IMR-90 (cell line): ENCODE results near the gene MAN1C1. TPM values are rescaled to one million over a fixed set of nuclear protein-coding genes. Genes with fewer than 3 reads are reported as not detected.

Source experiments
- ATAC-seq: fragments of 200-7000 bp; cut with Tn5 transposase; 2 replicates; pipeline ENCODE4 v1.9.1; 2020; ENCODE audit warnings: low read depth, mild to moderate bottlenecking, moderate library complexity
- BruUV-seq: library from RNA; stranded (reverse); fragments of 400-500 nt; replicated peaks from 2 replicates; lab custom pipeline; 2021; lab: Mats Ljungman, UMichigan
- CTCF ChIA-PET: fragments of 300-600 bp; formaldehyde crosslinking; extraction: SDS; loops from one replicate; lab custom pipeline; 2021; ENCODE audit warnings: antibody characterized with exemption; lab: Yijun Ruan, JAX
- POLR2A ChIA-PET: fragments of 300-600 bp; sonication (Branson Sonifier 250); formaldehyde crosslinking; loops from one replicate; lab custom pipeline; 2022; ENCODE audit warnings: antibody characterized with exemption; ENCODE audit not compliant: unreplicated experiment; lab: Charles Lee
- DNase-seq: peaks from one replicate; pipeline ENCODE4 v3.0.0; 2013
- H2AFZ ChIP-seq: replicated peaks from 2 replicates; pipeline ENCODE3; 2013; ENCODE audit warnings: low read length, mild to moderate bottlenecking; ENCODE audit not compliant: poor library complexity
- H2AK5ac ChIP-seq: 2 replicates; pipeline ENCODE4 v1.6.1; 2013; ENCODE audit warnings: low read depth, low read length, inconsistent platforms
- H2AK9ac ChIP-seq: replicated peaks from 2 replicates; pipeline ENCODE3; 2013; ENCODE audit warnings: mild to moderate bottlenecking, low read depth, low read length, moderate library complexity; ENCODE audit not compliant: poor library complexity
- H2BK120ac ChIP-seq: 2 replicates; pipeline ENCODE4 v1.6.1; 2013; ENCODE audit warnings: low read depth, low read length, inconsistent platforms
- H2BK15ac ChIP-seq: 3 replicates; pipeline ENCODE4 v1.6.1; 2013; ENCODE audit warnings: low read depth, low read length, inconsistent platforms
- H2BK20ac ChIP-seq: 2 replicates; pipeline ENCODE4 v1.6.1; 2013; ENCODE audit warnings: low read depth, mild to moderate bottlenecking, inconsistent platforms, low read length, moderate library complexity
- H2BK5ac ChIP-seq: 2 replicates; pipeline ENCODE4 v1.6.1; 2013; ENCODE audit warnings: mild to moderate bottlenecking, low read depth, low read length, inconsistent platforms; ENCODE audit not compliant: poor library complexity, severe bottlenecking
- H3K14ac ChIP-seq: replicated peaks from 2 replicates; pipeline ENCODE4 v1.6.1; 2013; ENCODE audit warnings: low read depth, low read length, inconsistent platforms
- H3K18ac ChIP-seq: 2 replicates; pipeline ENCODE4 v1.6.1; 2013; ENCODE audit warnings: low read depth, low read length, control low read depth
- H3K23ac ChIP-seq: 2 replicates; pipeline ENCODE4 v1.6.1; 2013; ENCODE audit warnings: low read depth, low read length, inconsistent platforms
- H3K27ac ChIP-seq: 2 replicates; pipeline ENCODE4 v1.5.1; 2013; ENCODE audit warnings: mild to moderate bottlenecking, control low read depth, low read length; ENCODE audit not compliant: insufficient read depth
- H3K27me3 ChIP-seq: 2 replicates; pipeline ENCODE4 v1.6.1; 2013; ENCODE audit warnings: low read length; ENCODE audit not compliant: control insufficient read depth, insufficient read depth
- H3K36me3 ChIP-seq: 2 replicates; pipeline ENCODE4 v1.6.1; 2013; ENCODE audit warnings: low read length, mixed read lengths; ENCODE audit not compliant: control insufficient read depth, insufficient read depth
- H3K4ac ChIP-seq: 2 replicates; pipeline ENCODE4 v1.6.1; 2013; ENCODE audit warnings: low read depth, low read length, inconsistent platforms
- H3K4me1 ChIP-seq: 2 replicates; pipeline ENCODE4 v1.6.1; 2013; ENCODE audit warnings: low read length, mixed read lengths; ENCODE audit not compliant: control insufficient read depth, insufficient read depth
- H3K4me2 ChIP-seq: 2 replicates; pipeline ENCODE4 v1.6.1; 2013; ENCODE audit warnings: low read depth, mild to moderate bottlenecking, control low read depth, low read length, moderate library complexity
- H3K4me3 ChIP-seq: 2 replicates; pipeline ENCODE4 v1.5.1; 2013; ENCODE audit warnings: low read depth, mild to moderate bottlenecking, control low read depth, low read length, moderate library complexity; ENCODE audit not compliant: insufficient read depth
- H3K56ac ChIP-seq: 2 replicates; pipeline ENCODE4 v1.6.1; 2013; ENCODE audit warnings: low read length, inconsistent platforms; ENCODE audit not compliant: insufficient read depth; ENCODE audit errors: extremely low read depth
- H3K79me1 ChIP-seq, 2 experiments: 2 replicates each; pipeline ENCODE4 v1.6.1; 2013; ENCODE audit warnings: low read length in 2 of 2, inconsistent platforms in 1 of 2, low read depth in 1 of 2
- H3K9ac ChIP-seq: 2 replicates; pipeline ENCODE4 v1.6.1; 2013; ENCODE audit warnings: low read depth, low read length, control low read depth
- H3K9me1 ChIP-seq: 2 replicates; pipeline ENCODE4 v1.6.1; 2013; ENCODE audit warnings: low read length, inconsistent platforms; ENCODE audit not compliant: insufficient read depth
- H3K9me3 ChIP-seq: 2 replicates; pipeline ENCODE4 v1.6.1; 2013; ENCODE audit warnings: low read length; ENCODE audit not compliant: control insufficient read depth, insufficient read depth
- H4K20me1 ChIP-seq: 2 replicates; pipeline ENCODE4 v1.6.1; 2013; ENCODE audit warnings: low read length, inconsistent platforms; ENCODE audit not compliant: insufficient read depth
- H4K5ac ChIP-seq: 2 replicates; pipeline ENCODE4 v1.6.1; 2013; ENCODE audit warnings: mild to moderate bottlenecking, low read depth, low read length, control low read depth
- H4K8ac ChIP-seq, 2 experiments: 2 replicates each; pipeline ENCODE4 v1.6.1; 2013; ENCODE audit warnings: low read depth in 2 of 2, low read length in 2 of 2, control low read depth in 1 of 2, inconsistent platforms in 1 of 2
- H4K91ac ChIP-seq: 2 replicates; pipeline ENCODE4 v1.6.1; 2013; ENCODE audit warnings: low read depth, low read length, inconsistent platforms; ENCODE audit not compliant: insufficient read depth
- FOS ChIP-seq: fragments of 150-350 bp; IDR thresholded peaks from 2 replicates; pipeline ENCODE4 v1.6.1; 2016; ENCODE audit warnings: low read depth, low read length
- MAFK ChIP-seq: IDR thresholded peaks from 2 replicates; pipeline ENCODE4 v1.6.1; 2012; ENCODE audit warnings: low read depth, low read length, improper control_type of control experiment
- MAZ ChIP-seq: IDR thresholded peaks from 2 replicates; pipeline ENCODE4 v1.6.1; 2012; ENCODE audit warnings: low read depth, mild to moderate bottlenecking, low read length, improper control_type of control experiment, moderate library complexity, borderline replicate concordance
- NFE2L2 ChIP-seq: fragments of 150-350 bp; IDR thresholded peaks from 2 replicates; pipeline ENCODE4 v1.6.1; 2016; ENCODE audit warnings: low read depth, mild to moderate bottlenecking, low read length
- RAD21 ChIP-seq: IDR thresholded peaks from 2 replicates; pipeline ENCODE4 v1.6.1; 2012; ENCODE audit warnings: low read length, improper control_type of control experiment
- WGBS, 2 experiments: methylation state at CpG; one replicate each; pipeline versions ENCODE4 v1.1.5 to v1.1.7; 2013; ENCODE audit warnings: missing lambda C conversion rate in 2 of 2; ENCODE audit not compliant: insufficient read length in 1 of 2; ENCODE audit errors: extremely low coverage in 2 of 2; 5-methylcytosine and 5-hydroxymethylcytosine counted together
- dilution Hi-C: fragments of 300-500 bp; cut with HindIII; formaldehyde crosslinking; loops from one replicate; pipeline ENCODE4 v1.14.3; 2018; ENCODE audit warnings: low sequenced_read_pairs; ENCODE audit not compliant: unreplicated experiment
- in situ Hi-C: fragments of 300-500 bp; cut with MboI; formaldehyde crosslinking; loops from 3 replicates; pipeline ENCODE4 v1.14.3; 2019; ENCODE audit warnings: low sequenced_read_pairs, inconsistent platforms, mixed read lengths
- intact Hi-C: fragments of 100-400 bp; cut with micrococcal nuclease; formaldehyde crosslinking; loops from 2 replicates; pipeline ENCODE4 v1.10.0; 2022
- polyA plus RNA-seq, 3 experiments: library from polyadenylated mRNA; depleted of rRNA; stranded (reverse); fragments of >200 nt; gene quantifications; 2 replicates each; pipeline ENCODE4 v1.2.3, GENCODE V29; 2012; ENCODE audit warnings: low replicate concordance in 1 of 3
- total RNA-seq: library from RNA; depleted of rRNA; stranded (reverse); fragments of >200 nt; gene quantifications from 2 replicates; pipeline ENCODE4 v1.2.3, GENCODE V29; 2012

MAN1C1 gene
- total and polyA plus RNA-seq, 2 of the 4 experiments (the other 2 are of a cell fraction) = 3.2 to 11.3 TPM

- peak overlapping the region; percentile 29 for H2AFZ ChIP-seq
- peak overlapping the region; percentile 74 for H3K14ac ChIP-seq
- in situ Hi-C loops (no loop called here), dilution Hi-C loops (no loop called here), intact Hi-C loops (no loop called here)
- H3K56ac ChIP-seq = no peak overlapping the region
- BruUV-seq = no TSS peak
- H3K9me1 ChIP-seq = peaks cover 15% of the 10 kb centered on the region
- peaks cover 1% of the 10 kb centered on the region; the same call in 1 of the 2 replicates for H3K27me3 ChIP-seq
- H4K91ac ChIP-seq = peak overlapping the region; percentile 33
- H3K79me1 ChIP-seq = peaks cover 0 to 6% of the 10 kb centered on the region in 2 experiments; a peak in 2 of 4 replicates
- H3K9ac ChIP-seq = no peak overlapping the region
- H2AK9ac ChIP-seq = peak overlapping the region; percentile 70
- no peak overlapping the region for H3K4me3 ChIP-seq
- peak overlapping the region; percentile 71; the same call in 1 of the 2 replicates for H2BK120ac ChIP-seq
- peak; percentile 49 for DNase-seq
- H2BK5ac ChIP-seq = no peak overlapping the region
- WGBS, 2 experiments = 46% methylated on average over 8 of the region's 13 CpGs; no CpG with 5 or more reads in 1 of the 2 experiments
- H2BK15ac ChIP-seq = peak overlapping the region; percentile 38; the same call in 1 of the 3 replicates
- peak overlapping the region; percentile 32; the same call in 1 of the 2 replicates for H3K23ac ChIP-seq
- peak overlapping the region; percentile 73 for H3K4ac ChIP-seq
- H2BK20ac ChIP-seq = peak overlapping the region; percentile 45
- H3K9me3 ChIP-seq = peaks cover 10% of the 10 kb centered on the region; the same call in 1 of the 2 replicates
- peaks cover 13% of the 10 kb centered on the region; the same call in 1 of the 2 replicates for H4K20me1 ChIP-seq
- H4K8ac ChIP-seq = peak overlapping the region in 1 of 2 experiments; percentile 46; a peak in 1 of 4 replicates
- CTCF ChIA-PET = interaction anchor here (0.6 kb wide), 1 partner anchor 28 kb away, joined by 5 read pairs; no protein-coding TSS in a partner anchor
- POLR2A ChIA-PET = no interaction called here
- no peak overlapping the region for H3K4me2 ChIP-seq
- TF ChIP-seq MAZ (no peak), MAFK (no peak), NFE2L2 (no peak), FOS (no peak), RAD21 (no peak)
- H4K5ac ChIP-seq = no peak overlapping the region
- 0 out of 2 replicates have a peak overlapping the region, but pooled peaks have one; percentile 3 for H3K18ac ChIP-seq
- peak overlapping the region; percentile 61 for H2AK5ac ChIP-seq
- H3K36me3 ChIP-seq = peaks cover 2% of the 10 kb centered on the region; the same call in 1 of the 2 replicates
- H3K27ac ChIP-seq = no peak overlapping the region
- peaks cover 16% of the 10 kb centered on the region; the same call in 1 of the 2 replicates for H3K4me1 ChIP-seq
- ATAC-seq = peak; percentile 52
Observed at GRCh38 chr1:25672763-25673409, 56.3 kb downstream of the MAN1C1 start.
